SK-N-SH treated with all-trans-retinoic acid at 6 μM for 48 hours (cell line): ENCODE data around the gene MSX1.

Experiments
- ARNTL ChIP-seq: fragments of 450-650 bp; formaldehyde crosslinking; IDR thresholded peaks from 2 replicates; pipeline ENCODE4 v1.5.0; 2020; ENCODE audit warnings: low read depth, mild to moderate bottlenecking, moderate library complexity, borderline replicate concordance
- ISL1 ChIP-seq: fragments of 250-450 bp; sonication (Bioruptor Pico); IDR thresholded peaks from 2 replicates; pipeline ENCODE4 v2.1.2; 2022; ENCODE audit warnings: mild to moderate bottlenecking, moderate library complexity
- OSR1 ChIP-seq: fragments of 250-450 bp; sonication (Bioruptor Pico); IDR thresholded peaks from 2 replicates; pipeline ENCODE4 v1.8.0; 2022; ENCODE audit warnings: moderate library complexity, mild to moderate bottlenecking, inconsistent platforms
- SNAI2 ChIP-seq: fragments of 250-450 bp; sonication (Bioruptor Pico); IDR thresholded peaks from 2 replicates; pipeline ENCODE4 v1.5.0; 2020; ENCODE audit warnings: mild to moderate bottlenecking, moderate library complexity
- ZFP3 ChIP-seq: fragments of 250-450 bp; sonication (Bioruptor Pico); IDR thresholded peaks from 2 replicates; pipeline ENCODE4 v1.5.0; 2020; ENCODE audit warnings: mild to moderate bottlenecking, moderate library complexity
- ZFP30 ChIP-seq: fragments of 450-650 bp; formaldehyde crosslinking; IDR thresholded peaks from 2 replicates; pipeline ENCODE4 v1.5.0; 2022; ENCODE audit warnings: mild to moderate bottlenecking, moderate library complexity
- ZNF565 ChIP-seq: fragments of 450-650 bp; formaldehyde crosslinking; conservative IDR thresholded peaks from 2 replicates; pipeline ENCODE4 v1.5.0; 2020; ENCODE audit warnings: low read depth, mild to moderate bottlenecking, moderate library complexity
- ZNF70 ChIP-seq: fragments of 450-650 bp; formaldehyde crosslinking; IDR thresholded peaks from 2 replicates; pipeline ENCODE4 v1.5.0; 2020; ENCODE audit warnings: mild to moderate bottlenecking, moderate library complexity
- ZNF8 ChIP-seq: fragments of 450-650 bp; formaldehyde crosslinking; IDR thresholded peaks from 2 replicates; pipeline ENCODE4 v1.5.0; 2020; ENCODE audit warnings: mild to moderate bottlenecking, moderate library complexity
- TF ChIP-seq, protein P1 (sequence below): fragments of 250-450 bp; sonication (Bioruptor Pico); IDR thresholded peaks from 2 replicates; pipeline ENCODE4 v1.5.1; 2021; ENCODE audit warnings: mild to moderate bottlenecking, moderate library complexity
- TF ChIP-seq, protein P2 (sequence below): fragments of 250-450 bp; sonication (Bioruptor Pico); IDR thresholded peaks from 2 replicates; pipeline ENCODE4 v1.8.0; 2020; ENCODE audit warnings: mild to moderate bottlenecking, moderate library complexity, borderline replicate concordance
- TF ChIP-seq, protein P3 (sequence below): fragments of 250-450 bp; sonication (Bioruptor Pico); IDR thresholded peaks from 2 replicates; pipeline ENCODE4 v1.5.0; 2020; ENCODE audit warnings: mild to moderate bottlenecking, moderate library complexity

DNA sequence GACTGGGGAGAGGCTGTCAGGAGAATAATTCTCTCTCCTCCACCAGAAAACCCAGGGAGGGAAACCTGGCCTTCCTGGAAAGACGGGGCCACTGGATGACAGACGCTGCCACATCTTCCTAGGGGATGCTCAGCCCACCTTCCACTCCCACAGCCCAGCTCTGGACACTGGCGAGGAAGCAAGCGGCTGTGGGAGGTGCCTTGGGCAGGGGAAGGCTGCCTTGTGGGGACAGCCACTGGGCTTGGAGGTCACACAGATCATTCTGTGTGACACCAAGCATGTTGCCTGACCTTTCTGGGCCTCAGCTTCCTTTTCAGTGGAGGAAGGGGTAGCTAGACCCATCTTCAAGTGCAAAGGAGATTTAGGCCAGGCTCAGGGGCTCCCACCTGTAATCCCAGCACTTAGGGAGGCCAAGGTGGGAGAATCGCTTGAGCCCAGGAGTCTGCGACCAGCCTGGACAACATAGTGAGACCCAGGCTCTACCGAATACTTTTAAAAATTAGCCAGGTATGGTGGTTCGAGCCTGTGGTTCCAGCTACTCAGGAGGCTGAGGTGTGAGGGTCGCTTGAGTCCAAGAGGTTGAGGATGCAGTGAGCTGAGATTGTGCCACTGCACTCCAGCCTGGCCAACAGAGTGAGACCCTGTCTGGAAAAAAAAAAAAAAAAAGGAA, 9.8 kb upstream of the MSX1 start:
- TF ChIP-seq, protein P1, sequence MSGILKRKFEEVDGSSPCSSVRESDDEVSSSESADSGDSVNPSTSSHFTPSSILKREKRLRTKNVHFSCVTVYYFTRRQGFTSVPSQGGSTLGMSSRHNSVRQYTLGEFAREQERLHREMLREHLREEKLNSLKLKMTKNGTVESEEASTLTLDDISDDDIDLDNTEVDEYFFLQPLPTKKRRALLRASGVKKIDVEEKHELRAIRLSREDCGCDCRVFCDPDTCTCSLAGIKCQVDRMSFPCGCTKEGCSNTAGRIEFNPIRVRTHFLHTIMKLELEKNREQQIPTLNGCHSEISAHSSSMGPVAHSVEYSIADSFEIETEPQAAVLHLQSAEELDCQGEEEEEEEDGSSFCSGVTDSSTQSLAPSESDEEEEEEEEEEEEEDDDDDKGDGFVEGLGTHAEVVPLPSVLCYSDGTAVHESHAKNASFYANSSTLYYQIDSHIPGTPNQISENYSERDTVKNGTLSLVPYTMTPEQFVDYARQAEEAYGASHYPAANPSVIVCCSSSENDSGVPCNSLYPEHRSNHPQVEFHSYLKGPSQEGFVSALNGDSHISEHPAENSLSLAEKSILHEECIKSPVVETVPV (CRISPR knock-in tag) = no peak
- no peak for TF ChIP-seq OSR1 (CRISPR knock-in tag)
- TF ChIP-seq ZNF565 = no peak
- TF ChIP-seq ZNF8 (CRISPR knock-in tag) = no peak
- TF ChIP-seq ZFP30 (CRISPR knock-in tag) = no peak
- no peak for TF ChIP-seq SNAI2
- no peak for TF ChIP-seq ARNTL (CRISPR knock-in tag)
- TF ChIP-seq ZNF70 (CRISPR knock-in tag) = no peak
- TF ChIP-seq, protein P2, sequence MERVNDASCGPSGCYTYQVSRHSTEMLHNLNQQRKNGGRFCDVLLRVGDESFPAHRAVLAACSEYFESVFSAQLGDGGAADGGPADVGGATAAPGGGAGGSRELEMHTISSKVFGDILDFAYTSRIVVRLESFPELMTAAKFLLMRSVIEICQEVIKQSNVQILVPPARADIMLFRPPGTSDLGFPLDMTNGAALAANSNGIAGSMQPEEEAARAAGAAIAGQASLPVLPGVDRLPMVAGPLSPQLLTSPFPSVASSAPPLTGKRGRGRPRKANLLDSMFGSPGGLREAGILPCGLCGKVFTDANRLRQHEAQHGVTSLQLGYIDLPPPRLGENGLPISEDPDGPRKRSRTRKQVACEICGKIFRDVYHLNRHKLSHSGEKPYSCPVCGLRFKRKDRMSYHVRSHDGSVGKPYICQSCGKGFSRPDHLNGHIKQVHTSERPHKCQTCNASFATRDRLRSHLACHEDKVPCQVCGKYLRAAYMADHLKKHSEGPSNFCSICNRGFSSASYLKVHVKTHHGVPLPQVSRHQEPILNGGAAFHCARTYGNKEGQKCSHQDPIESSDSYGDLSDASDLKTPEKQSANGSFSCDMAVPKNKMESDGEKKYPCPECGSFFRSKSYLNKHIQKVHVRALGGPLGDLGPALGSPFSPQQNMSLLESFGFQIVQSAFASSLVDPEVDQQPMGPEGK (CRISPR knock-in tag) = no peak
- TF ChIP-seq ZFP3 (CRISPR knock-in tag) = no peak
- TF ChIP-seq, protein P3, sequence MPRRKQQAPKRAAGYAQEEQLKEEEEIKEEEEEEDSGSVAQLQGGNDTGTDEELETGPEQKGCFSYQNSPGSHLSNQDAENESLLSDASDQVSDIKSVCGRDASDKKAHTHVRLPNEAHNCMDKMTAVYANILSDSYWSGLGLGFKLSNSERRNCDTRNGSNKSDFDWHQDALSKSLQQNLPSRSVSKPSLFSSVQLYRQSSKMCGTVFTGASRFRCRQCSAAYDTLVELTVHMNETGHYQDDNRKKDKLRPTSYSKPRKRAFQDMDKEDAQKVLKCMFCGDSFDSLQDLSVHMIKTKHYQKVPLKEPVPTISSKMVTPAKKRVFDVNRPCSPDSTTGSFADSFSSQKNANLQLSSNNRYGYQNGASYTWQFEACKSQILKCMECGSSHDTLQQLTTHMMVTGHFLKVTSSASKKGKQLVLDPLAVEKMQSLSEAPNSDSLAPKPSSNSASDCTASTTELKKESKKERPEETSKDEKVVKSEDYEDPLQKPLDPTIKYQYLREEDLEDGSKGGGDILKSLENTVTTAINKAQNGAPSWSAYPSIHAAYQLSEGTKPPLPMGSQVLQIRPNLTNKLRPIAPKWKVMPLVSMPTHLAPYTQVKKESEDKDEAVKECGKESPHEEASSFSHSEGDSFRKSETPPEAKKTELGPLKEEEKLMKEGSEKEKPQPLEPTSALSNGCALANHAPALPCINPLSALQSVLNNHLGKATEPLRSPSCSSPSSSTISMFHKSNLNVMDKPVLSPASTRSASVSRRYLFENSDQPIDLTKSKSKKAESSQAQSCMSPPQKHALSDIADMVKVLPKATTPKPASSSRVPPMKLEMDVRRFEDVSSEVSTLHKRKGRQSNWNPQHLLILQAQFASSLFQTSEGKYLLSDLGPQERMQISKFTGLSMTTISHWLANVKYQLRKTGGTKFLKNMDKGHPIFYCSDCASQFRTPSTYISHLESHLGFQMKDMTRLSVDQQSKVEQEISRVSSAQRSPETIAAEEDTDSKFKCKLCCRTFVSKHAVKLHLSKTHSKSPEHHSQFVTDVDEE (CRISPR knock-in tag) = no peak
- TF ChIP-seq ISL1 = no peak
